GM12892 (cell line): ENCODE measurements around the gene TDRD15.

ENCODE experiments used
- POLR2AphosphoS5 ChIP-seq: IDR thresholded peaks from 2 replicates; pipeline ENCODE4 v1.6.1; 2011; ENCODE audit warnings: low read depth, low read length, control low read depth
- TAF1 ChIP-seq: IDR thresholded peaks from 2 replicates; pipeline ENCODE4 v1.6.1; 2011; ENCODE audit warnings: low read depth, mild to moderate bottlenecking, control low read depth, low read length, borderline replicate concordance

DNA sequence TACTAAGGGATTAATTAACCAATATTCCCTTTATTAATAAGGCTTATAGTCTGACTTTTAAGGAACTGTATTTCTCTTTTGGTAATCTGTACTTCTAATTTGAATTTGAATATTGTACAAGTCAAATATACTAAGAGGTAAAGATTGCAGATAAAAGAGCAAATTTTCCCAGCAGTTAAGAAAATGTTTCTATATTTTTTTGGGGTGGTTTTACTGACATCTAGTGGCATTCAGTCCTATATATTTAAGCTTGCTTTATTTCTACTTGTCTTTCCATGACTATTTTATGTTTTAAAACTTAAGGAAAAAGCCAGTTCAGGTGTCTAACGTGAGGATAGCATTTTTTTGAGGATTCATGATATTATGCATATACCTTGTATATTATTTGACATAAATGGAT lies 41.6 kb downstream of the TDRD15 start:
- TF ChIP-seq POLR2AphosphoS5 (no peak), TAF1 (no peak)
